ENCODE results near the gene KCNG2. TPM values are rescaled to one million over a fixed set of nuclear protein-coding genes. Genes with fewer than 3 reads are reported as not detected.

Gene KCNG2
- total and polyA plus RNA-seq, 4 donors = 0.03 to 0.23 (median 0.08) TPM; not detected in 1

DNA sequence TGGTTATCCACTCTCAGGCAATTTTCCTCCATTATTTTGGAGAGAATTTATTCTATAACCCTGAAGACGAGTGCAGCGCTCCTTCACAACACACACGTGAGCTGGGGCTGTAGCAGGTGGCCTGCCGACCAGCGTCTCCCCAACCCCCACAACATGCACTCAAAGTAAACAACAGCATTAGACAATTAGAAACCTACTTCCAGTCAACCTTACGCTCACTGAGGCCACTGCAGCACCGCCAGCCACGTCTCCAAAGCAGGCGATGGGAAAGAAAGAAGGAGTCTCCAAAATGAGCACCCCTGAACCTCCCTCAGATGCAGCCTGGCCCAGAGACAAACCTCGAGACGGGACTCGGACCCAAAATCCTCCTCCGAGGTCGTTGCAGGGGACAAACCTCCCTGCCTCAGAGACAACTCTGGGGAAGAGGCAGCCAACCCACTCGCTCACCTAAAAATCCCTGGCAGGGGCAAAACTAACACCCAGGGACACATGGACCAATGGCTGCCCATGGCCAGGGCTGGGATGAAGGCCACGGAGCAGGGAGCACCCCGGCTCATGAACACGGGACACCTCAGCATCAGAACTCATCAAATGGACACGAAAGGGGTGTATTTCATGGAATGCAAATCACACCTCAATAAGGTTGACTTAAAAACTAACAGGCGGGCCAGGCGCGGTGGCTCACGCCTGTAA lies 151.1 kb downstream of the KCNG2 start:
- Histone ChIP-seq H3K27me3 (ENCODE audit: control insufficient read depth in 4 of 4, insufficient read depth in 4 of 4, low read length in 3 of 4) (no peaks in the 10 kb centered on the region), H3K9ac (ENCODE audit: low read depth in 1 of 2, low read length in 2 of 2) (peak overlapping the region in 1 of 2 donors; percentile 88), H3K36me3 (ENCODE audit: control insufficient read depth in 4 of 4, insufficient read depth in 3 of 4, low read depth in 1 of 4, low read length in 3 of 4) (peaks cover 0 to 4% (median 0%) of the 10 kb centered on the region in 4 donors), H3K4me1 (ENCODE audit: control insufficient read depth in 4 of 4, insufficient read depth in 4 of 4, low read length in 3 of 4) (peaks cover 28 to 67% (median 60%) of the 10 kb centered on the region in 4 donors), H3K4me3 (ENCODE audit: low read depth in 1 of 3, low read length in 3 of 3) (peak overlapping the region; percentile 38 to 96 (median 92)), H3K27ac (ENCODE audit: low read depth in 1 of 2, low read length in 2 of 2) (peak overlapping the region; percentile 91), H3K9me3 (ENCODE audit: control insufficient read depth in 4 of 4, low read length in 3 of 4) (no peaks in the 10 kb centered on the region)
- DNase-seq (ENCODE audit: low spot score) = no peak
- TF ChIP-seq, protein P1, sequence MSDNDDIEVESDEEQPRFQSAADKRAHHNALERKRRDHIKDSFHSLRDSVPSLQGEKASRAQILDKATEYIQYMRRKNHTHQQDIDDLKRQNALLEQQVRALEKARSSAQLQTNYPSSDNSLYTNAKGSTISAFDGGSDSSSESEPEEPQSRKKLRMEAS (IDR thresholded peaks at IDR 0.05) = peak; percentile 13
- TF ChIP-seq, protein P2, sequence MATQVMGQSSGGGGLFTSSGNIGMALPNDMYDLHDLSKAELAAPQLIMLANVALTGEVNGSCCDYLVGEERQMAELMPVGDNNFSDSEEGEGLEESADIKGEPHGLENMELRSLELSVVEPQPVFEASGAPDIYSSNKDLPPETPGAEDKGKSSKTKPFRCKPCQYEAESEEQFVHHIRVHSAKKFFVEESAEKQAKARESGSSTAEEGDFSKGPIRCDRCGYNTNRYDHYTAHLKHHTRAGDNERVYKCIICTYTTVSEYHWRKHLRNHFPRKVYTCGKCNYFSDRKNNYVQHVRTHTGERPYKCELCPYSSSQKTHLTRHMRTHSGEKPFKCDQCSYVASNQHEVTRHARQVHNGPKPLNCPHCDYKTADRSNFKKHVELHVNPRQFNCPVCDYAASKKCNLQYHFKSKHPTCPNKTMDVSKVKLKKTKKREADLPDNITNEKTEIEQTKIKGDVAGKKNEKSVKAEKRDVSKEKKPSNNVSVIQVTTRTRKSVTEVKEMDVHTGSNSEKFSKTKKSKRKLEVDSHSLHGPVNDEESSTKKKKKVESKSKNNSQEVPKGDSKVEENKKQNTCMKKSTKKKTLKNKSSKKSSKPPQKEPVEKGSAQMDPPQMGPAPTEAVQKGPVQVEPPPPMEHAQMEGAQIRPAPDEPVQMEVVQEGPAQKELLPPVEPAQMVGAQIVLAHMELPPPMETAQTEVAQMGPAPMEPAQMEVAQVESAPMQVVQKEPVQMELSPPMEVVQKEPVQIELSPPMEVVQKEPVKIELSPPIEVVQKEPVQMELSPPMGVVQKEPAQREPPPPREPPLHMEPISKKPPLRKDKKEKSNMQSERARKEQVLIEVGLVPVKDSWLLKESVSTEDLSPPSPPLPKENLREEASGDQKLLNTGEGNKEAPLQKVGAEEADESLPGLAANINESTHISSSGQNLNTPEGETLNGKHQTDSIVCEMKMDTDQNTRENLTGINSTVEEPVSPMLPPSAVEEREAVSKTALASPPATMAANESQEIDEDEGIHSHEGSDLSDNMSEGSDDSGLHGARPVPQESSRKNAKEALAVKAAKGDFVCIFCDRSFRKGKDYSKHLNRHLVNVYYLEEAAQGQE (IDR thresholded peaks at IDR 0.05) = no peak
- peak; percentile 62 for TF ChIP-seq FOXA2 (IDR thresholded peaks at IDR 0.05)
- 63% methylated on average over 23 of the region's 23 CpGs for WGBS

Other genes with a start within 250 kb of the KCNG2 start
- 10 to 100 TPM; 13.5 to 13.9 TPM for gene CTDP1, start 118.1 kb upstream of the KCNG2 start, total RNA-seq
- 1 to 10 TPM; 2.7 to 7.6 TPM for gene CTDP1, start 118.1 kb upstream of the KCNG2 start, polyA plus RNA-seq
- gene SLC66A2, start 153.7 kb downstream of the KCNG2 start, total RNA-seq = 10 to 100 TPM; 47.8 to 86.4 TPM
- 100 to 1,000 TPM in 1 of 2 donors, 10 to 100 TPM in 1; 49.3 to 107 TPM for gene SLC66A2, start 153.7 kb downstream of the KCNG2 start, polyA plus RNA-seq
- gene HSBP1L1, start 166.7 kb downstream of the KCNG2 start, total RNA-seq = 10 to 100 TPM; 12.2 to 31.5 TPM
- gene HSBP1L1, start 166.7 kb downstream of the KCNG2 start, polyA plus RNA-seq = 10 to 100 TPM; 21.3 to 61.0 TPM
- 10 to 100 TPM; 18.0 to 23.8 TPM for gene TXNL4A, start 190.6 kb downstream of the KCNG2 start, total RNA-seq
- gene TXNL4A, start 190.6 kb downstream of the KCNG2 start, polyA plus RNA-seq = 10 to 100 TPM; 41.8 to 86.2 TPM
- gene RBFA, start 236.5 kb downstream of the KCNG2 start, total RNA-seq = 10 to 100 TPM; 20.4 to 25.1 TPM
- gene RBFA, start 236.5 kb downstream of the KCNG2 start, polyA plus RNA-seq = 10 to 100 TPM; 28.8 to 31.6 TPM

Measured in liver (tissue), 9 donors.